Endothelial cell of umbilical vein (primary cell): ENCODE results near the gene ACTL6A. TPM values are rescaled to one million over a fixed set of nuclear protein-coding genes. Genes with fewer than 3 reads are reported as not detected.

Source experiments
- BruUV-seq: library from RNA; stranded (reverse); fragments of 400-500 nt; replicated peaks from 2 replicates; lab custom pipeline; 2021; lab: Mats Ljungman, UMichigan
- CTCF ChIA-PET: fragments of 300-600, 350-600 bp; sonication (Branson Sonifier 250); formaldehyde crosslinking; loops from one replicate; lab custom pipeline; 2021; ENCODE audit warnings: antibody characterized with exemption, inconsistent platforms; lab: Charles Lee
- POLR2A ChIA-PET: fragments of 300-600, 350-600 bp; sonication (Branson Sonifier 250); formaldehyde crosslinking; loops from one replicate; lab custom pipeline; 2021; ENCODE audit warnings: antibody characterized with exemption, inconsistent platforms; lab: Charles Lee
- DNase-seq: peaks from one replicate; pipeline ENCODE4 v3.0.0-alpha.2; 2011; ENCODE audit warnings: low read depth, low spot score
- FAIRE-seq: peaks from 2 replicates; lab custom pipeline; 2011; peaks lifted over from hg19 to GRCh38; lab: Jason Lieb, UNC
- H2AFZ ChIP-seq: 2 replicates; pipeline ENCODE4 v1.6.0; 2012; ENCODE audit warnings: low read depth, low read length, control low read depth, inconsistent platforms
- H3K27ac ChIP-seq: 2 replicates; pipeline ENCODE4 v1.5.1; 2011; ENCODE audit warnings: low read depth, mild to moderate bottlenecking, control low read depth, low read length, moderate library complexity; ENCODE audit not compliant: insufficient read depth
- H3K27me3 ChIP-seq, 2 experiments: 2 replicates each; pipeline versions ENCODE4 v1.6.0 to v1.6.1; 2011; ENCODE audit warnings: low read length in 2 of 2, mixed read lengths in 1 of 2; ENCODE audit not compliant: control insufficient read depth in 2 of 2, insufficient read depth in 2 of 2
- H3K36me3 ChIP-seq, 2 experiments: 2 replicates in 1 of 2; 3 replicates in 1 of 2; pipeline ENCODE4 v1.5.1; 2011; ENCODE audit warnings: low read length in 2 of 2, mild to moderate bottlenecking in 1 of 2, moderate library complexity in 1 of 2; ENCODE audit not compliant: control insufficient read depth in 2 of 2, insufficient read depth in 2 of 2; ENCODE audit errors: extremely low read depth in 1 of 2
- H3K4me1 ChIP-seq: 3 replicates; pipeline ENCODE4 v1.5.1; 2011; ENCODE audit warnings: mild to moderate bottlenecking, low read length; ENCODE audit not compliant: control insufficient read depth, insufficient read depth; ENCODE audit errors: extremely low read depth
- H3K4me2 ChIP-seq: 2 replicates; pipeline ENCODE4 v1.6.1; 2011; ENCODE audit warnings: low read length, control low read depth, mixed read lengths; ENCODE audit not compliant: insufficient read depth
- H3K4me3 ChIP-seq, 3 experiments: fragments of 200-600 bp in 1 of 3; sonication (generic), shearing (Covaris generic) in 1 of 3; replicated peaks in 1 of 3; 2 replicates each; pipeline ENCODE4 v1.5.1; 2011 to 2016; ENCODE audit warnings: control low read depth in 3 of 3, low read length in 3 of 3, mild to moderate bottlenecking in 2 of 3, inconsistent platforms in 1 of 3, low read depth in 1 of 3, moderate library complexity in 1 of 3; ENCODE audit not compliant: insufficient read depth in 1 of 3
- H3K79me2 ChIP-seq: 2 replicates; pipeline ENCODE4 v1.6.0; 2012; ENCODE audit warnings: low read length, inconsistent platforms; ENCODE audit not compliant: control insufficient read depth, insufficient read depth
- H3K9ac ChIP-seq: replicated peaks from 2 replicates; pipeline ENCODE3; 2011; ENCODE audit warnings: low read length, control low read depth; ENCODE audit not compliant: insufficient read depth; ENCODE audit errors: extremely low read depth
- H3K9me1 ChIP-seq: replicated peaks from 3 replicates; pipeline ENCODE4 v1.6.0; 2011; ENCODE audit warnings: mild to moderate bottlenecking, low read length; ENCODE audit not compliant: control insufficient read depth, insufficient read depth; ENCODE audit errors: extremely low read depth
- H3K9me3 ChIP-seq: replicated peaks from 2 replicates; pipeline ENCODE4 v1.5.1; 2012; ENCODE audit warnings: low read length, inconsistent platforms; ENCODE audit not compliant: control insufficient read depth, insufficient read depth
- H4K20me1 ChIP-seq: replicated peaks from 2 replicates; pipeline ENCODE3; 2011; ENCODE audit warnings: mild to moderate bottlenecking, low read length; ENCODE audit not compliant: control insufficient read depth, insufficient read depth; ENCODE audit errors: extremely low read depth
- CTCF ChIP-seq, 2 donors: IDR thresholded peaks; 1 replicate in 1 of 2; 2 replicates in 1 of 2; pipeline ENCODE4 v1.5.1; 2011; ENCODE audit warnings: low read length in 2 of 2, mild to moderate bottlenecking in 2 of 2, moderate library complexity in 2 of 2, control low read depth in 1 of 2, inconsistent platforms in 1 of 2, low read depth in 1 of 2; ENCODE audit not compliant: insufficient read depth in 1 of 2; ENCODE audit errors: extremely low read depth in 1 of 2
- EZH2 ChIP-seq: IDR thresholded peaks from 2 replicates; pipeline ENCODE4 v1.6.1; 2012; ENCODE audit warnings: borderline replicate concordance, low read depth, mild to moderate bottlenecking, moderate library complexity, low read length, inconsistent platforms; ENCODE audit not compliant: severe bottlenecking
- FOS ChIP-seq: IDR thresholded peaks from 2 replicates; pipeline ENCODE4 v1.6.1; 2011; ENCODE audit warnings: mild to moderate bottlenecking, low read length, moderate library complexity, borderline replicate concordance; ENCODE audit not compliant: insufficient read depth
- GATA2 ChIP-seq: IDR thresholded peaks from 2 replicates; pipeline ENCODE4 v1.7.0; 2011; ENCODE audit warnings: low read depth, mild to moderate bottlenecking, moderate library complexity, mixed read lengths, low read length; ENCODE audit not compliant: insufficient read length, insufficient read depth
- JUN ChIP-seq: IDR thresholded peaks from 2 replicates; pipeline ENCODE4 v1.6.1; 2011; ENCODE audit warnings: borderline replicate concordance, low read depth; ENCODE audit not compliant: insufficient read length, insufficient read depth
- MYC ChIP-seq: IDR thresholded peaks from one replicate; pipeline ENCODE4 v1.6.1; 2011; ENCODE audit warnings: mild to moderate bottlenecking, low read depth, low read length
- POLR2A ChIP-seq: IDR thresholded peaks from 2 replicates; pipeline ENCODE4 v1.6.1; 2012; ENCODE audit warnings: low read depth, mild to moderate bottlenecking, control low read depth, low read length
- POLR2AphosphoS5 ChIP-seq: IDR thresholded peaks from 2 replicates; pipeline ENCODE4 v1.6.1; 2012; ENCODE audit warnings: low read depth, mild to moderate bottlenecking, control low read depth, low read length, moderate library complexity; ENCODE audit not compliant: insufficient read depth
- dilution Hi-C: fragments of 300-500 bp; cut with MboI; formaldehyde crosslinking; loops from one replicate; pipeline ENCODE4 v1.15.0; 2019; ENCODE audit warnings: low sequenced_read_pairs; ENCODE audit not compliant: extremely low pct_ligation_motif_present
- intact Hi-C: fragments of 100-400 bp; cut with micrococcal nuclease; formaldehyde crosslinking; loops from one replicate; pipeline ENCODE4 v1.10.0; 2022
- polyA plus RNA-seq, 4 experiments: library from polyadenylated mRNA; depleted of rRNA in 3 of 4; stranded (reverse) in 3 of 4; unstranded in 1 of 4; fragments of >200 nt; gene quantifications; 2 replicates each; pipeline versions ENCODE4 v1.2.1 to v1.2.3, GENCODE V29; 2011 to 2012; ENCODE audit warnings: missing spikeins in 1 of 4
- total RNA-seq: library from RNA; stranded (reverse); gene quantifications from 2 replicates; pipeline ENCODE4 v1.2.3, GENCODE V29; 2021
- TF ChIP-seq, protein P1 (sequence below): IDR thresholded peaks from 2 replicates; pipeline ENCODE4 v1.6.1; 2011; ENCODE audit not compliant: insufficient read depth, insufficient read length

Gene ACTL6A
- total and polyA plus RNA-seq, 2 donors (not counting 3 experiments of a cell fraction or from before 2014, with no cell fraction given): 68.3 to 96.2 TPM

GRCh38 chr3:179565496-179565895 is 2.8 kb downstream of the ACTL6A start:
- no peak for DNase-seq
- intact Hi-C loops: no loop called here
- H3K4me3 ChIP-seq: no peak overlapping the region
- H3K4me1 ChIP-seq: peaks cover 7% of the 10 kb centered on the region
- no peak overlapping the region for H2AFZ ChIP-seq
- H3K9me1 ChIP-seq: no peaks in the 10 kb centered on the region
- peaks cover 47% of the 10 kb centered on the region for H3K79me2 ChIP-seq
- no TSS peak for BruUV-seq
- no peaks in the 10 kb centered on the region for H3K9me3 ChIP-seq
- no peak for FAIRE-seq
- H3K27ac ChIP-seq: no peak overlapping the region
- dilution Hi-C loops: no loop called here
- ChIA-PET POLR2A (interaction anchor here (0.5 kb wide), 1 partner anchor 33 kb away, joined by 3 read pairs; no protein-coding TSS in a partner anchor), CTCF (interaction anchor here (1.0 to 1.5 kb wide), 2 partner anchors 10 to 244 kb away, joined by 4 read pairs; no protein-coding TSS in a partner anchor)
- peaks cover 0 to 2% of the 10 kb centered on the region in 2 experiments for H3K36me3 ChIP-seq
- no peak overlapping the region for H3K9ac ChIP-seq
- H3K27me3 ChIP-seq: no peaks in the 10 kb centered on the region
- TF ChIP-seq CTCF (IDR thresholded peaks at IDR 0.05; ENCODE audit: extremely low read depth in 1 of 2, insufficient read depth in 1 of 2, low read depth in 1 of 2, low read length in 2 of 2) (no peak), GATA2 (no peak), JUN (no peak), MYC (no peak), POLR2AphosphoS5 (no peak), EZH2 (no peak), POLR2A (no peak), FOS (no peak)
- TF ChIP-seq, protein P1, sequence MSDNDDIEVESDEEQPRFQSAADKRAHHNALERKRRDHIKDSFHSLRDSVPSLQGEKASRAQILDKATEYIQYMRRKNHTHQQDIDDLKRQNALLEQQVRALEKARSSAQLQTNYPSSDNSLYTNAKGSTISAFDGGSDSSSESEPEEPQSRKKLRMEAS: no peak
- no peak overlapping the region for H3K4me2 ChIP-seq
- H4K20me1 ChIP-seq: no peaks in the 10 kb centered on the region
